GM19023 (cell line): ENCODE measurements around the gene TMEM63B.

Source experiments
- ATAC-seq: cut with Tn5 transposase; IDR thresholded peaks from one replicate; pipeline ENCODE4 v1.9.1; 2021; ENCODE audit warnings: mild to moderate bottlenecking, moderate library complexity; ENCODE audit not compliant: unreplicated experiment

TMEM63B gene

DNA sequence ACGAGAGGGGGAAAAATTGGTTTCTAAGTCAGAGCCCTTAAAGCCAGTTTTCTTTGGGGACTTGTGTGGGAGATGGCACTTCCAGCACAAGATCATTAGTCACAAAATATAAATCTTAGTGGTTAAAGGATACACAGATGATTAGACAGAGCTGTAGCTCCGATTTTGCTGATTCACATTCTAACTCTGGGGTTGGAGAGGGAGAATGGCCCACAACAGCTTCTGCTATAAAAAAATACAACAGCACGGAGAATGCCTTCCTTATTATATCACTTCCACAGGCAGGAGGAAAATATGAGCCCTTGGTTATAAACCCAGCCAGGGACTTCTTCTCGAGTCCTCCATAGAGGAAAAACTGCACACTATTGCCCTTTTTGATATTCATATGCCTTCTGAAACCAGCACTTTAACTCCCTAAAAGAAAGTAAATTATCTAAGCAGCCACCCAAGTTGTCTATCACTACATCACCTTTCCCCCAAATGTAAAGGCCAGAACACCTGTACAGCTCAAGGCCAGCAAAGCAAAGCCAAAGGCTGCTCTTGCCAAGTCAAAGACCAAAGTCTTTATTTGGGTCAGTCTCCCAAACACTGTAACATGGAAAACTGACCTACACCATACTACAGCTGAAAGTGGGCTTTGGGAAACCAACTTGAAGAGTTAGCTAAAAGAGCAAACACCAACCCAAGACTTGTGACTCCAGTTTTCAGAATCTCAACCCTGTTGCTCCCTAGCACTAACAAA lies 10.5 kb upstream of the TMEM63B start:
- ATAC-seq, result no peak

DNA sequence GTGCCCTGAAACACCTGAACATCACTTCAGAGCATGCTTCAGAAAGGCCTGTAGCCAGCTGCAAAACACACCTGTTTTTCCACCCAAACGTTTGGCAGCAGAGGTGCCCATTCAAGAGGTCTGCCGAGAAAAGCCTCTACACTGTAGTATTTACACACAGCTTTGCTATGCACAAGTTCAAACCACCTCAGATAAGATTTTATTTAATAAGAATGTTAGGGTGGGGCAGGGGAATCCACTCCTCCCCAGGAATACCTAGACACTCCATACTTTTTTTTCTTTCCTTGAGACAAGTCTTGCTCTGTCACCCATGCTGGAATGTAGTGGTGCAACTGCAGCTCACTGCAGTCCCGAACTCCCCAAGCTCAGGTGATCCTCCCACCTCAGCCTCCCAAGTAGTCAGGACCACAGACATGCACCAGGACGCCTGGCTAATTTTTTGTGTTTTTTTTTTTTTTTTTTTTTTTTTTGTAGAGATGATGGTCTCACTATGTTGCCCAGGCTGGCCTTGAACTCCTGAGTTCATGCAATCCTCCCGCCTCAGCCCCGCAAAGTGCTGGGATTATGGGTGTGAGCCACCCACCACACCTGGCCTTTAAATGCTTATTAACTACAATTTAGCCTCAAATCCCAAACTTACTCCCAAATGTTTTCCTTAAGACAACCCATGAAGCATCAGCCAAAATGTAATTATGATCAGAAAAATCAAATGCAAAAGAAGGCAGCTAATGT lies 9.8 kb upstream of the TMEM63B start:
- no peak for ATAC-seq

DNA sequence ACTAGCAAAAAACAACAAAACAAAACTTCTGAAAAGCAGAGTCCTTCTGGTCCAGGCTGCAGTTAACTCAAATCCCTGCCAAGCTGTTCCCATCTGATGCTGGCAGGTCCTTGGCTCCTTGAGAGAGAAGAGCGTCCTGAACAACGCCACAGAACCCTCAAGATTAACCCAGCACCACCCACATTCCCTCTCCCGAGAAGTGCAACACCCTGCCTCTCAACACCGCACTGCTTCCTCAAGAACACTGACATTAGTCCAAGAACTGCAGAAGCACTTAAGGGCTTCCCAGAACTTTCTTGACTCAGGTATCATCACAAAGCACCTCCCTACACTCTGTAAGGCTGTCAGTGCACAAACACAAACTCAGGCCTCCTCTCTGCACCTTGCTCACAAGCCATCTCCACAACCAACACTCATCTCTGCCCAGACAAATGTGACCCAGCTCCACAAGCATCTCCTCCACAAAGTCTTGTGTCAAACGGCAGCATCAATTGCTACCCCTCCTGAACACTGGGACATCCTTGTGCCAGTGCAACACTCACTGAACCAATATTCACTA lies 7.6 kb upstream of the TMEM63B start:
- ATAC-seq, result no peak

DNA sequence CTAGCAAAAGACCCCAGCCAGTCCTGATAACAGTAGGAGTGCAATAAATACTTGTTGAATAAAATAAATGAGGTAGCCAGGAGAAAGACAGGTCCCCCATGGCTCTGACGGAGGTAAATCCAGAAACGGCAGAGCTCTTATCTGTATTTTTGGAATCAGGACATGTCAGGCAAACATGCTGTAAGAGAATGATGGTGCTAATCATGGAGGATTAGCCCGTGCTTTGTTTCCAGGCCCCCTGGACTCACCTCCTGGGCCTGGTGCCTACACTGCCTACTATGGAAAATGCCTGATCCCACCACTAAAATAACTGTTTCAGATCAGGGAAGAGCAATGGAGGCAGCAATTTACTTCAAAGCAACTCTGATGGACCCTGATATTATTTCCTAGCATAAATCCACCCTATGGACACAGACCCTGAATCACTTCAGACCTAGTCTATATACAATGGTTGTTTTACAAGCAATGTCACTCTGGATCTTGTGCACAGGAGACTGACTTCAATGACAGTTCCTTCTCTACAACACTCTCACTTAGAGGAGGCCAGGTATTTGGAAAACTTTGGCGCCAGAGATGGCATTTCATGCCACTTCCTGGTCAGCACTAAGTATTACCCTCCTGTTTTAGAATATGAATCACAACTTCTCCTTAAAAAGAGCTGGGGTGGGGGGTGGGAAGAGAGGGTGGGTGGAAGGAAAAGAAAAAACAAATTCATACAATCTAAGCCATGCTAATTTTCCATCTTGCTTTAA lies 6.5 kb upstream of the TMEM63B start:
- ATAC-seq, result no peak

DNA sequence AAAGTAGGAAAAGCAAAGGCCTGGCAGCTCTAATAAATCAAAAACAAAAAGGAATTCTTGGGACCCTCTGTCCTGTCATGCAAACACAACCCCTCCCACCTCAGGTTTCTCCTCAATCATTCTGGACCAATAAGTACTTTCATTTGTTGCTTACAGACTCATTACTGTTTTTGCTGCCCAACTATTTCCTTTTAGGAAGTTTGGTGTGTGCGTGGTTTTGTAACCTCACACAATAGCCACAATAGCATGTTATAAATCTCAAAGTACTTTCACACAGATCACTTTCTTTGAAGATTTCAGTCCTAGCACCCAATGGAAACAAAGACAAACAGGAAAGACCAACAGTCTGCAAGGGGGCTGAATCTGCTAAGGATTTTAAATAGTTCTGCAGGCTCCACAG lies 4.6 kb upstream of the TMEM63B start:
- no peak for ATAC-seq

DNA sequence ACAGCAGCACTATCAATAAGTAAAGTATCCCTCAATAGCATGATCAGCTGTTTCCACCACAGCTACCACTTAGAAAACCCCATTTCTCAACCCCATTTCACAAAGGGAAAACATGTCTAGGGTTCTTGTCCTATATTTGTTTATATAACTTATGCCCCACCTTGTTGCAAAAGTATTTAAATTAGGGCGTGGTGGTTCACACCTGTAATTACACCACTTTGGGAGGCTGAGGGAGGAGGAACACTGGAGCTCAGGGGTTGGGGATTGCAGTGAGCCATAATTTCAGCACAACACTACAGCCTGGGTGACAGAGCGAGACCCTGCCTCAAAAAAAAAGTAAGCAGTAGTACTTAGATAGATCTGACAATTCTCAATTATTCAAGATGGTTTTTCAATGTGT lies 3.8 kb upstream of the TMEM63B start:
- ATAC-seq, result no peak

DNA sequence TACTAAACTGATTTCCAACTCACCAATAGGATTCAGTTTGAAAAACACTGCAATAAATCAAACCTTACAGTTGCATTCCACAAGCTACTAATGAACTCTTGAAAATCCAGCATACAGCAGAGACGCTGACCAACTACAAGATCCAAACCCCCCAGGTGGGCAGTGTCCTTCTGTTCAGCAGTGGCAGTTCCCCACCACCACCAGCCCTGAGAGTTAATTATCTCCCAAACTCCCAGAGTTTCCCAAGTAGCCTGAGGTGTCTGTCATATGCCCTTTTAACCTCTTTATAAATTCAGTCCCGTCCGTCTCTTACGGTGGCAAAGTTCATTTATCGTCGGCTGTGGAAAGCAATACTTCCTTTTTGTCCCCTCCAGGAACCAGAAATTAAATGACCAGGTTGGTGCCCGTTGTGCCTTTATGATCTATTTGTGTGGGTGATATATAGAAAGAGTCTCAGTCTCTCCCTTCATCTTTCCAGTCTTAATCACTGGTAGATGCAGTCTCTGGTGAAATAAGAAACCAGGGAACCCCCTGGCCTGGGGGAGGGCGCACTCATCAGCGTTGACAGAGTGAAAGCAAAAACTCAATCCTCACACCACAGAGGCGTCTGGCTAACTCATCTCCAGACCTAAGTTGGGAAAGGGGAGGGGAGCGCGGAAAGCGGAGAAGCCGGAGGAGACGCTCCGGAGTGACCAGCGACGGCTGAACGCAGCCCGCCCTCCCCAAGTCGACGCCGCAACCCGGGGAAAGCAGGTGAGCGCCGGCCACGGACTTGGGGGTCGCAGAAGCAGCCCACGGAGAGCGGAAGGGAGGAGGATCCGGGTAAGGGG lies 819 bp upstream of the TMEM63B start:
- ATAC-seq, result peak; percentile 37

DNA sequence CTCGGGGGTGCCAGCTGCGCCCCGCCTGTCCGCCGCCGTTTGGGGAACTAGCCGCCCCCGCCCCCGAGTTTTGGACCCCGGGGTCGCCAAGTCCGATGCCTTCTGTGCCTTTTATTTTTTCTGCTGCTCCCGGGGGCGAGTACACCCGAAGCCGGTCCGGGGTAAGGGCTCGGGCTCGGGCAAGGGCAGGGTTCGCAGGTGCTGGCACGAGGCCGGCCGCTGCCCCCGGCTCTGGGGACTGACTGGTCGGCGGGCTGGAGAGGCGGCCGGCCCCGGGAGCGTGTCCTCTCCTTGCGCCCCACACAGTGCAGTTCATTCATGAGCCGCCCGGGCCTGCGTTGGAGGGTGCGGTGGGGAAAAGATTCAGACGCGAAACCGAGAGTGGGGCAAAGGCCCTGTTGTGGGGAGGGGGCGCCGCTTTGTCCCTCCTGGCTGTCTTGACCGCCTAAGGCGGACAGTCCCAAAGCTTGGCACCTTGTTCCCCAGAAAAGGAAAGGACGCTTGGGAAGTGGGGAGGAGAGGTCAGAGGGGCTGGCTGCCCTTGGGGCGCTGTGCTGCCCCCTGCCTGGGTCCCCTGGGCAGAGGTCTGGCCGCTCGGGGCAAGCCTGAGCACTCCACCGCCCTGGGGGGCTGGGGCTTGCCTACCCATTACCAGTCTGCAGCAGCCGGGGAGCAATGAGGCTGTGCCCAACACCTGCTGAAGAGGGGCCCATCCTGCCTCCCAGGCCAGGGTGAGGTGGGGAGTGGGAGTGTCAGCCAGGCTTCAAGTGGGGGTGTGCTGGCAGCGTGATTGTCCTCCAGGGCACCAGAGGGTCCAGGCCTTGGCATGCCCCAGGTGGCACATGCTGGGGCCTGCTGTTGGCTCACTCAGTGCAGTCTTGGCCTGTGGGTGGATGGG lies 915 bp downstream of the TMEM63B start:
- ATAC-seq, result no peak

DNA sequence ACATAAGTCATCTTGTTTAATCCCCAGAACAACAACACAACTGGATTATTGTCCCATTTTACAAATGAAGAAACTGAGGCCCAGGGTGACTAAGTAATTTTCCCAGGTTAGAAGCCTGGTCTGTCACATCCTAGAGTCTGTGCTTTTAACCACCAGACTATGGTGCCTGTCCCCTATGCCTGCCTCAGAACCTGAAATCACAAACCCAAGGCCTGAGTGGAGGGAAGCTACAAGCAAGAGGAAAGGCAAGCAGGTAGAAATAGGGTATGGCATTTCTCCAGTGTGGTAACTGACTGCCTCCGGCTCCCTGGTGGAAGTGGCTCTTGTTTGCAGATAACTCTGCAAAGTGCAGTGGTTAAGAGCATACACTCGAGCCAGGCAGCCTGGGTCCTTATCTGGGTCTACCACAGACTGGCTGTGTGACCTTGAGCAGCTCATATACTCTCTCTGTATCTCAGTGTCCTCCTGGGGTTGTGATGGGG lies 2.5 kb downstream of the TMEM63B start:
- ATAC-seq, result no peak

DNA sequence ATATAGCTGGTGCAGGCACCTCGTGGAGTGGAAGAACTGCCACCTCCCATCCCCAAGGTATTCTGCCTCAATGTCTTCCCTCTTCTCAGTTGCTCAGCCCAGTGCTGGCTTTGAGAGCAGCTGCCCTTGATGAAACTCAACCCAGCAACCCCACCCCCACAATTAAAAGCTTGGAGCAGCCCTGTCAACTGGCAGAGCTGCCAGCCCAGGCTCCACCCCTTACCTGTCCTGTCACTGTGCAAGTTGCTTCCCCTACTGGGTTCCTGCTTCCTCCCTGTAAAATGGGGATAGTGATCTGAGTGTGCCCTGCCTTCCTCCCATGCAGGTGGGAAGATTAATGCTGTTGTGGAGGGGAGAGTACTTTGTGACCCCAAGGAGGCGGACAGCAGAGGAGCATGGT lies 4.5 kb downstream of the TMEM63B start:
- ATAC-seq, result no peak

DNA sequence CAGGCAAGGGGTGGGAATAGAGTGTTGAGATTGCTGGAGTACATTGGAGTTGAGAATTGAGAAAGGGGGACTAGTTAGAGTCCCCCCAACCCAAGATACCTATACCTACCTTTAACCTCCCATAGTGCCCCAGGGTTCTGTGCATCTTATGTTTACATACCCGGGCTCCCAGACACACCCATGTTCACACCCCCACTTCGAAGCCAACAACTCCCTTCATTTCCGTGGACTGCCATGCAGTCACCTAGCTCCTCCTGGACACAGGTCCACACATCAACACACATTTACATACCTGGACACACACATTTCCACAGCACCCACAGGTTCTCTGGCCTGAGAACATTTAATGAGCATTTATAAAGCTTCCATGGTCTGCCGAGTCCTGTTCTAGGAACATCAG lies 5.1 kb downstream of the TMEM63B start:
- no peak for ATAC-seq

DNA sequence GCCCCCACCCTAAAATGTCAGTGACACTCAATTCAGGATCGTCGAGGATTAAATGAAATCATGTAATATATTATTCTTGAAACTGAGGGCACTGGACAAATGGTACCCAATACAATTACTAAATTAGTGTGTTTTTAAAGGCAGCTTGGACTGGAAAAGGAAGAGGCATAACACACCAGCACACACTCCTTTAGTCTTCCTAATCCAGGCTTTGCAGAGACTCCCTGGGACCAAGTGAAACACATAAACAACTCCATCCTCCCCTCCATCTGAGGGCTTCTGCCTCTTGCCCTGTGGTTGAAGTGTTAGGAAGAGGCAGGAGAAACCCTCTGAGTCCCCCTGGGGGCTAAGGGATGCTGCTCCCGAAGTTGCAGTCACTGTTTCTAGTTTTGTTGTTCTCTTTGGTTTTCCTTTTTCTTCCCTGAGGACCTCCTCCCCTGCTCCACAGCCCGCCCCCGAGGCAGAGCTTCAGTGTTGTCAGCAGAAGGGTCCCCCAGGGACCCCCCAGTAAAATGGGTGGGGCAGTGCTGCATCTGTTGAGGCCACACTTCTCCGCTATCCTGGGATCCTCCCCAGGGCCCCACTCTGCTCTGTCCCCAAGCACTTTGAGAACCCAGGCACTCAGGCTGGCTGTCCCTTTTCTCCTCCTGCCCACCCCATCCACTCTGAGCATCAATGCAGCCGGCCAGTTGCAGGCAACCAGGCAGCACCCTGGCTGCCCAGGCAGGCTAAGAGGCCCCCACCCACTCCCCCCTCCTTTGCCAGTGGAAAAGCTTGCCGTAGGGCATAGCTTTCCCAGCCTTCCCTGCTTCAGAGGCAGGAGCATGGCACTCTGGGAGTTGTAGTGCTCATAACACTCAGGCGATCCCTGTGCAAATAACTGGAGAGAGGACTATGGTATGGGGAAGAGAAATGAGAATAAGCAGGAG lies 5.9 kb downstream of the TMEM63B start:
- ATAC-seq, result no peak

DNA sequence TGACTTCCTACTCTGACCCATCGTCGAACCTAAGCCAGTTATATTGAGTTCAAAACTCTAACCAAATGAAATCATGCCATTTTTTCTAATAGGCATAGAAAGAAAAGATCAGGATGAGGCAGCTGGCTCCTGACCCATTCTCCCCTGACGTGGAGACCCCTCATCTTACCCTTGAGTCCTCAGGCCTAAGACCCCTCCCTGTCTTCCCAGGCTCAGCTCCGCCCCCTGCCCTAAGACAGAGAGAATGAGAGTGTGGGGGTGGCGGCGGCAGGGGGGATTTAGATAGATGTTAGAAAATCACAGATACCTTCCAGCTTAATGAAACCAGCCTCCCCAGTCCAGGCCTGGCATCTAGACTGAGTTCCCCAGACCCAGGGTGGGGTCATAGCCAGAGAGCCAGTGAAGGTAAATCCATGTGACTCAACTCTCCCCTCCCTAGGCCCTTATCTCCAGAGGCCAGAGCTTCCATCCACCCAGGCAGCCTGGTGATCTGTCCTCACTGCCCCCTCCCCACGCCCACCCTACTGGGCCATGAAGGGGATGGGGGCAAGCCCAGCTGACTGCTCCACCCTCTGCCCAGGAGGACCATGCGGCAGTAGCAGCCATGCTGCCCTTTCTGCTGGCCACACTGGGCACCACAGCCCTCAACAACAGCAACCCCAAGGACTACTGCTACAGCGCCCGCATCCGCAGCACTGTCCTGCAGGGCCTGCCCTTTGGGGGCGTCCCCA lies 6.8 kb downstream of the TMEM63B start:
- ATAC-seq, result no peak

DNA sequence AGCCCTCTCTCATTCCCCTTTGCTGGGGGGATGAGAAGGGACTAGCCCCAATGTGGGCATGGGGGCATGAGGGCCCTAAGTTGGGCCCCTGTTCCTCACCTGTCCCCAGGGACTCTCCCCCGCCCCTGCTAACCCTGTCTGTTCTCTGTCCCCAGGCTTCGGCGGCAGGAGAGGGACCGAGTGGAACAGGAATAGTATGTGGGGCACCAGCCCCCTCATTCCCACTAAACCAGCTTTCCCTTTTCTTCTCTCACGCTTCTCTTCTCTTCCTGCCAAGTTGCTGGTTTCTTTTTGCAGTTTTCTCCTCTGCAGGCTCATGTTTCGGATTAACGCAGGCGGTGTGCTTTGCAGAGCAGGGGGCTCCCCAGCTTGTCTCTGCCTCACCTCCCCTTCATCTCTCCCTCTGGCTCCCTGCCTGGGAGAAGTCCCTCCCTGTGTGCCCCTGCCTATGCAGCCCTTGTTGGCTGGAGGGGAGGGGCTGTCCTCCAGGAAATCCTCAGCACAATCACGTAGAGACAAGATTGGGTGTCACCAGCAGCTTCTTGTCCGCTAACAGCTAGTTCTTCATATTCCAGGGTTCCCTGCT lies 7.9 kb downstream of the TMEM63B start:
- ATAC-seq, result no peak

DNA sequence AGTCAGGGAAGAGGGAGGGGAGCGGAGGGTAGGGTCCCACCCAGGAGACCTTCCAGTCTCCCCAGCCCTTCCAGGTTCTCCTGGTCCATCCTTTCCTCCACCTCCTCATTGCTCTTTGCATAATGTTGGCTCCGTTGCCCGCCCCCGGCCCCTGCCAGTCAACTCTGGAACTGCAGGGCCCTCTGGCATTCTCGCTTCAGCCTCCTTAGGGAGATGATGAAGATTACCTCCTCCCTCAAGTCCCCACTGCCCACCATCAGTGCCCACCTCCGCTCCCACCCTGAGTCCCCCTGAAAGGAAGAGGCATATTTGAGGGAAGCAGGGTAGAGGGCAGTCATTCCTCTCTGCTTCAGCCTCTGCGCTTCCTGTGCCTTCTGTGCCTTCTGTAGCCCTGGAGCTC lies 8.5 kb downstream of the TMEM63B start:
- ATAC-seq, result no peak

DNA sequence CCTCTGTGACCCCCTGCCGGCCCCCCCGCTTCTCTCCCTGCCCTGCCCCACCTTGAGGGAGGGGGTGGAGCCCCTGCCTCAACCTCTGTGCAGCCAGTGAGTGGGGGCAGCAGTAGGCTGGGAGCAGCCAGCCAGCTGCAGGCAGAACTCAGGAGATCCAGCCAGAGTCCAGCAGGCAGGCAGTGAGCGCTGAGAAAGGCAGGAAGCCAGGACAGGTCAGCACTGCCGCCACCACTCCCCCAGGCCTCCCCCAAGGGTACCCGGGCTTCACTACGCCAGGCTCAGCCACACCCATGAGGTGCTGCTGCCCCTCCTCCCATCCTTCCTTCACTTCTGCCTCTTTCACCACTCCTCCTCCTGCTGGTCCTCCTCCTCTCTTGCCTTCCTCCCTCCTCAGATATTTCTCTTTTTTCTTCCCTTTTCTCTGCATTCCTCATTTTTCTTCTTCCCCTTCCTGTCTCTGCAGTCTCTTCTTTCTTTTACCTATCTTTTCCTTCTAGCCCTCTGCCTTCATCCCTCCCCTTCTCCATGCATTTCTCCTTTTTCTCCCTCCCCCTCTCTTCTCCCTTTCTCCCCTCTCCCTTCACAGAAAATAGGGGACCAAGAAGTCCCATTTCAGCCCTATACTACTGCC lies 11.5 kb downstream of the TMEM63B start:
- no peak for ATAC-seq

DNA sequence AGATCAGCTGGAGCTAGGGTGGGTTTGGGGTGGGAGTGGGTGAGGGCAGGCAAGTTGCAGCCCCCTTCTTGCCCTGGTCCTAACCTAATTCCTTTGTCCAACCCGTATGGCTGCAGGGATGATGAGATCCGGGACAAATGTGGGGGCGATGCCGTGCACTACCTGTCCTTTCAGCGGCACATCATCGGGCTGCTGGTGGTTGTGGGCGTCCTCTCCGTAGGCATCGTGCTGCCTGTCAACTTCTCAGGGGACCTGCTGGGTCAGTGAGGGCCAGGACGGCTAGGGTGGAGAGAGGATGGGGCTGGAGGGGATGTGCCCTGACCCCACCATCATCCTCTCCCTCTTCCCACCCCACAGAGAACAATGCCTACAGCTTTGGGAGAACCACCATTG lies 12.0 kb downstream of the TMEM63B start:
- no peak for ATAC-seq
